Cardiac muscle cell (in vitro differentiated cells and primary cell): ENCODE measurements around the gene CRYGC. TPM values are rescaled to one million over a fixed set of nuclear protein-coding genes. Genes with fewer than 3 reads are reported as not detected.

ENCODE experiments used
- DNase-seq, 2 donors: peaks; one replicate each; pipeline versions ENCODE4 v3.0.0 to v3.0.0-alpha.2; 2010 to 2017; ENCODE audit warnings: low read depth in 1 of 2, low spot score in 1 of 2
- H3K27ac ChIP-seq: fragments of 200-600 bp; sonication (generic); 2 replicates; pipeline ENCODE4 v1.5.1; 2016
- H3K27me3 ChIP-seq: fragments of 200-600 bp; sonication (generic); 2 replicates; pipeline ENCODE4 v1.6.0; 2016; ENCODE audit warnings: control low read depth
- H3K36me3 ChIP-seq: fragments of 200-600 bp; sonication (generic); 2 replicates; pipeline ENCODE4 v1.5.1; 2016; ENCODE audit warnings: control low read depth
- H3K4me1 ChIP-seq: fragments of 200-600 bp; sonication (generic); 2 replicates; pipeline ENCODE4 v1.8.1; 2017; ENCODE audit warnings: low read depth, mild to moderate bottlenecking, mixed run types
- H3K4me3 ChIP-seq: fragments of 200-600 bp; sonication (generic); 2 replicates; pipeline ENCODE4 v1.5.1; 2016; ENCODE audit warnings: mild to moderate bottlenecking
- H3K9me3 ChIP-seq: fragments of 200-600 bp; sonication (generic); 2 replicates; pipeline ENCODE4 v1.5.1; 2017; ENCODE audit warnings: low read depth, mild to moderate bottlenecking, control low read depth
- CTCF ChIP-seq: IDR thresholded peaks from 2 replicates; pipeline ENCODE4 v1.5.1; 2012; ENCODE audit warnings: low read depth, mild to moderate bottlenecking, low read length
- polyA plus RNA-seq: library from polyadenylated mRNA; unstranded; fragments of >200 nt; fragmentation: Nextera tagmentation; extraction: Ambion mirVana; gene quantifications from 2 replicates; pipeline ENCODE4 v1.2.1, GENCODE V29; 2016
- total RNA-seq: library from RNA; depleted of rRNA; stranded (reverse); fragments of >200 nt; gene quantifications from 2 replicates; pipeline ENCODE4 v1.2.3, GENCODE V29; 2016

The CRYGC gene
- total and polyA plus RNA-seq, 2 experiments from 2014 or later, result not detected

GRCh38 chr2:208086029-208086428, 43.6 kb downstream of the CRYGC start:
- no peaks in the 10 kb centered on the region for H3K9me3 ChIP-seq
- no peaks in the 10 kb centered on the region for H3K4me1 ChIP-seq
- no peak for DNase-seq
- H3K4me3 ChIP-seq, result no peak overlapping the region
- TF ChIP-seq CTCF, result no peak
- no peak overlapping the region for H3K27ac ChIP-seq
- H3K27me3 ChIP-seq, result no peaks in the 10 kb centered on the region
- no peaks in the 10 kb centered on the region for H3K36me3 ChIP-seq

GRCh38 chr2:208083807-208084206, 45.8 kb downstream of the CRYGC start:
- Histone ChIP-seq H3K27me3 (no peaks in the 10 kb centered on the region), H3K9me3 (no peaks in the 10 kb centered on the region), H3K4me1 (no peaks in the 10 kb centered on the region), H3K4me3 (no peak overlapping the region), H3K27ac (no peak overlapping the region), H3K36me3 (no peaks in the 10 kb centered on the region)
- no peak for DNase-seq
- no peak for TF ChIP-seq CTCF

Other genes starting within 250 kb of the CRYGC start
- gene PLEKHM3, start 104.3 kb downstream of the CRYGC start, total RNA-seq, result 7.7 and 8.0 TPM in 2 replicates
- 5.5 and 6.7 TPM in 2 replicates for gene PLEKHM3, start 104.3 kb downstream of the CRYGC start, polyA plus RNA-seq
- gene CRYGD, start 5.3 kb downstream of the CRYGC start, total RNA-seq, result not detected in 2 replicates
- not detected in 2 replicates for gene CRYGD, start 5.3 kb downstream of the CRYGC start, polyA plus RNA-seq
- gene CRYGB, start 16.3 kb upstream of the CRYGC start, total RNA-seq, result not detected in 2 replicates
- gene CRYGB, start 16.3 kb upstream of the CRYGC start, polyA plus RNA-seq, result not detected in 2 replicates
- gene CRYGA, start 33.8 kb upstream of the CRYGC start, total RNA-seq, result not detected in 2 replicates
- gene CRYGA, start 33.8 kb upstream of the CRYGC start, polyA plus RNA-seq, result not detected in 2 replicates
- not detected in 2 replicates for gene C2orf80, start 60.2 kb upstream of the CRYGC start, total RNA-seq
- gene C2orf80, start 60.2 kb upstream of the CRYGC start, polyA plus RNA-seq, result not detected in 2 replicates
- gene IDH1, start 125.2 kb upstream of the CRYGC start, total RNA-seq, result 85.4 and 138 TPM in 2 replicates
- 118 and 164 TPM in 2 replicates for gene IDH1, start 125.2 kb upstream of the CRYGC start, polyA plus RNA-seq
- gene PIKFYVE, start 136.4 kb upstream of the CRYGC start, total RNA-seq, result 15.3 and 24.3 TPM in 2 replicates
- gene PIKFYVE, start 136.4 kb upstream of the CRYGC start, polyA plus RNA-seq, result 7.3 and 7.5 TPM in 2 replicates